ENCODE measurements around the gene FBXW7. TPM values are rescaled to one million over a fixed set of nuclear protein-coding genes. Genes with fewer than 3 reads are reported as not detected.

Gene FBXW7
- total RNA-seq, 1 experiment from 2014 or later = 27.1 TPM

- H3K27me3 Mint-ChIP-seq (ENCODE audit: low read depth) = no peaks in the 10 kb centered on the region
- peaks cover 3 to 4% of the 10 kb centered on the region in 2 experiments; a peak in 3 of 5 replicates for H3K9me3 Mint-ChIP-seq
- TF ChIP-seq CTCF (conservative IDR thresholded peaks at IDR 0.05) = no peak
- Histone ChIP-seq H4K91ac (ENCODE audit: insufficient read length, low read depth, low read length) (no peak overlapping the region), H3K4me2 (ENCODE audit: insufficient read depth, insufficient read length, low read length) (no peak overlapping the region), H3K79me2 (ENCODE audit: insufficient read depth, low read length) (no peaks in the 10 kb centered on the region), H3K14ac (ENCODE audit: insufficient read depth, low read length) (no peak overlapping the region), H4K20me1 (ENCODE audit: control insufficient read depth, insufficient read depth, insufficient read length) (no peaks in the 10 kb centered on the region), H3K27me3 (ENCODE audit: insufficient read depth, low read length) (no peaks in the 10 kb centered on the region), H2BK20ac (ENCODE audit: low read depth, low read length, poor library complexity, severe bottlenecking) (no peak overlapping the region), H3K4ac (ENCODE audit: low read depth, low read length) (no peak overlapping the region), H4K8ac (replicated peaks; ENCODE audit: insufficient read length, low read depth, low read length) (no peak overlapping the region), H3K9ac (ENCODE audit: extremely low read depth, insufficient read length, low read length) (no peak overlapping the region), H3K4me1 (ENCODE audit: insufficient read depth, low read length) (no peaks in the 10 kb centered on the region), H3K56ac (ENCODE audit: insufficient read length, low read depth, low read length) (no peak overlapping the region), H3K23me2 (ENCODE audit: insufficient read length, low read depth, low read length, poor library complexity, severe bottlenecking) (no peaks in the 10 kb centered on the region), H2AFZ (ENCODE audit: low read length) (no peak overlapping the region), H3K9me3 (ENCODE audit: control insufficient read depth, low read depth, low read length) (no peaks in the 10 kb centered on the region), H2BK15ac (ENCODE audit: low read depth, low read length) (no peak overlapping the region), H2BK5ac (ENCODE audit: insufficient read length, low read length) (no peak overlapping the region), H3T11ph (ENCODE audit: low read length) (no peak overlapping the region), H2BK12ac (ENCODE audit: insufficient read length, low read depth, low read length) (no peak overlapping the region), H3K23ac (ENCODE audit: insufficient read length, low read depth, low read length) (no peak overlapping the region), H3K27ac (ENCODE audit: insufficient read length, low read depth, low read length) (no peak overlapping the region), H3K79me1 (ENCODE audit: insufficient read depth, low read depth, low read length, poor library complexity, severe bottlenecking) (no peaks in the 10 kb centered on the region), H2AK5ac (ENCODE audit: insufficient read length, low read length) (no peak overlapping the region), H3K18ac (ENCODE audit: insufficient read length, low read depth, low read length) (no peak overlapping the region), H4K5ac (ENCODE audit: insufficient read length, low read depth, low read length) (no peak overlapping the region), H2BK120ac (ENCODE audit: low read depth, low read length, poor library complexity, severe bottlenecking) (no peak overlapping the region)
- DNase-seq = no peak
- no peak overlapping the region for H3K27ac Mint-ChIP-seq
- WGBS (ENCODE audit: extremely low coverage, insufficient read length, low lambda C conversion rate) = no CpG with 5 or more reads among the region's 3 CpGs
- H3K4me3 Mint-ChIP-seq = no peak overlapping the region
- H3K4me1 Mint-ChIP-seq = no peaks in the 10 kb centered on the region
- peaks cover 3 to 5% (median 3%) of the 10 kb centered on the region in 3 experiments; a peak in 4 of 7 replicates for H3K36me3 Mint-ChIP-seq (ENCODE audit: insufficient read depth in 1 of 3, low read depth in 3 of 3)
These were observed 167.9 kb downstream of the FBXW7 start for GRCh38 chr4:152368001-152368400.
